KMS-11 (cell line): Measurements from ENCODE around the gene RPN2.

Experiments used
- H2AFZ ChIP-seq: fragments of 200-600 bp; sonication (generic); 2 replicates; pipeline ENCODE4 v1.6.1; 2016; ENCODE audit warnings: antibody characterized with exemption, mixed run types, low read depth
- H3K27ac ChIP-seq: fragments of 200-600 bp; sonication (generic); 2 replicates; pipeline ENCODE4 v1.6.1; 2016; ENCODE audit warnings: mild to moderate bottlenecking, mixed run types
- H3K27me3 ChIP-seq: fragments of 200-600 bp; sonication (generic); 2 replicates; pipeline ENCODE4 v1.6.1; 2017; ENCODE audit warnings: mild to moderate bottlenecking, low read depth, mixed run types, moderate library complexity; ENCODE audit not compliant: insufficient read depth
- H3K36me3 ChIP-seq: fragments of 200-600 bp; sonication (generic); 2 replicates; pipeline ENCODE4 v1.6.1; 2017; ENCODE audit warnings: mild to moderate bottlenecking, mixed run types; ENCODE audit not compliant: insufficient read depth
- H3K4me1 ChIP-seq: fragments of 200-600 bp; sonication (generic); 2 replicates; pipeline ENCODE4 v1.6.1; 2016; ENCODE audit warnings: mild to moderate bottlenecking, low read depth, mixed run types; ENCODE audit not compliant: poor library complexity, severe bottlenecking
- H3K4me2 ChIP-seq: fragments of 200-600 bp; sonication (generic); 2 replicates; pipeline ENCODE4 v1.7.0; 2016; ENCODE audit warnings: mild to moderate bottlenecking, mixed run types
- H3K4me3 ChIP-seq: fragments of 200-600 bp; sonication (generic); IDR thresholded peaks from 2 replicates; pipeline ENCODE4 v1.6.1; 2017; ENCODE audit warnings: low read depth, low read length, mixed read lengths; ENCODE audit not compliant: insufficient read depth
- H3K79me2 ChIP-seq: fragments of 200-600 bp; sonication (generic); 2 replicates; pipeline ENCODE4 v1.6.1; 2016; ENCODE audit warnings: low read depth, mixed run types; ENCODE audit not compliant: insufficient read depth
- H3K9ac ChIP-seq: fragments of 200-600 bp; sonication (generic); 2 replicates; pipeline ENCODE4 v1.6.1; 2016; ENCODE audit warnings: mild to moderate bottlenecking, mixed run types
- H4K20me1 ChIP-seq: fragments of 200-600 bp; sonication (generic); 2 replicates; pipeline ENCODE4 v1.6.1; 2016; ENCODE audit warnings: mild to moderate bottlenecking, mixed run types; ENCODE audit not compliant: insufficient read depth
- TF ChIP-seq, protein P1 (sequence below): fragments of 200-600 bp; sonication (generic); conservative IDR thresholded peaks from 2 replicates; pipeline ENCODE4 v1.6.1; 2017; ENCODE audit warnings: low read depth, mild to moderate bottlenecking, antibody characterized with exemption, low read length, moderate library complexity, mixed read lengths

RPN2 gene

DNA sequence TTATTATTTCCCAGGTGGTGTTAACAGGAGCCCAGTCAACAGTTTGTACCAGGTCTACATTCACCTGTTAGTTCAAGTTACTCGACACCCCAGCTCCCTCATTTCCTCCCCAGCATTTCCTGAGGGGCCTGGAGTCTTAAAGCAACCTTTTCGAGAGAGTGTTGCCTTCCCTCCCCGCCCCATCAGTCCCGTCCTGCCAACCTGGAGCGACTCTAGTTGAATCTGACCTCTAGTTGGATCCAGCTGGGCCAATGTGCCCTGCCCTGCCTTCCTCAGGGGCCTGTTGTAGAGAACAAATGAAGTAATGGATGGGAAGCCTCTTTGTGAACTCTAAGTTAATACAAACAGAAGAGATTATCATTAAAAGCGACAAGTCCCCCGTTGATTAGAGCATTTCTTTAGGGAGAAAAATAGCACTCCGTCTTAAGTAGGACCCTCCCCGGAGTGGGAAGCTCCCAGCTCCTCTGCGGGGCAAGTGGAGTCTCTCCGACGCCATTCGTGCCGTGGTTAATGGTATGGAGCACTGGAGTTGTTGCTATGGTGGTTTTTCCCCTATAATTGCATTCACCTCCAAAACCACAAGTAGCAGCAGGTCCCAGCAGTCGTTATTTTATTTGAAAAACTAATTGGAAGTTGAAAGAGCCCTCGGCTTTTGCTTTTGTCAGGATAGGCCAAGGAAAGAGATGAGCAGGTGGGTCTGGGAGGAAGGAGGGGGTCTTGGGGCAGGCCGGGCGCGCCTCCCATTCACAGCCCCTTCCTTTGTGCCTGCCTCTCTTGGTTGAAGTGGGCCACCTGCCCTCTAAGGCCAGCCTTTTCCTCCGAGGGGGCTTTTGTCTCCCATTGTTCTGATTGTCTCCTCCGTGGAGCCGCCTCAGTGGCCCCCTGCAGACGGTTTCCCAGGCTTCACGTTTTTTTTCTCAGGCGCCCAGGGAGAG, 66.4 kb downstream of the RPN2 start:
- no peak overlapping the region for H3K27ac ChIP-seq
- no peak overlapping the region for H3K9ac ChIP-seq
- TF ChIP-seq, protein P1, sequence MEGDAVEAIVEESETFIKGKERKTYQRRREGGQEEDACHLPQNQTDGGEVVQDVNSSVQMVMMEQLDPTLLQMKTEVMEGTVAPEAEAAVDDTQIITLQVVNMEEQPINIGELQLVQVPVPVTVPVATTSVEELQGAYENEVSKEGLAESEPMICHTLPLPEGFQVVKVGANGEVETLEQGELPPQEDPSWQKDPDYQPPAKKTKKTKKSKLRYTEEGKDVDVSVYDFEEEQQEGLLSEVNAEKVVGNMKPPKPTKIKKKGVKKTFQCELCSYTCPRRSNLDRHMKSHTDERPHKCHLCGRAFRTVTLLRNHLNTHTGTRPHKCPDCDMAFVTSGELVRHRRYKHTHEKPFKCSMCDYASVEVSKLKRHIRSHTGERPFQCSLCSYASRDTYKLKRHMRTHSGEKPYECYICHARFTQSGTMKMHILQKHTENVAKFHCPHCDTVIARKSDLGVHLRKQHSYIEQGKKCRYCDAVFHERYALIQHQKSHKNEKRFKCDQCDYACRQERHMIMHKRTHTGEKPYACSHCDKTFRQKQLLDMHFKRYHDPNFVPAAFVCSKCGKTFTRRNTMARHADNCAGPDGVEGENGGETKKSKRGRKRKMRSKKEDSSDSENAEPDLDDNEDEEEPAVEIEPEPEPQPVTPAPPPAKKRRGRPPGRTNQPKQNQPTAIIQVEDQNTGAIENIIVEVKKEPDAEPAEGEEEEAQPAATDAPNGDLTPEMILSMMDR: no peak
- no peaks in the 10 kb centered on the region for H3K79me2 ChIP-seq
- no peak overlapping the region for H3K4me2 ChIP-seq
- no peaks in the 10 kb centered on the region for H3K27me3 ChIP-seq
- no peaks in the 10 kb centered on the region for H3K4me1 ChIP-seq
- H3K36me3 ChIP-seq: peaks cover 11% of the 10 kb centered on the region; the same call in 1 of the 2 replicates
- H3K4me3 ChIP-seq: no peak overlapping the region
- no peaks in the 10 kb centered on the region for H4K20me1 ChIP-seq
- no peak overlapping the region for H2AFZ ChIP-seq

DNA sequence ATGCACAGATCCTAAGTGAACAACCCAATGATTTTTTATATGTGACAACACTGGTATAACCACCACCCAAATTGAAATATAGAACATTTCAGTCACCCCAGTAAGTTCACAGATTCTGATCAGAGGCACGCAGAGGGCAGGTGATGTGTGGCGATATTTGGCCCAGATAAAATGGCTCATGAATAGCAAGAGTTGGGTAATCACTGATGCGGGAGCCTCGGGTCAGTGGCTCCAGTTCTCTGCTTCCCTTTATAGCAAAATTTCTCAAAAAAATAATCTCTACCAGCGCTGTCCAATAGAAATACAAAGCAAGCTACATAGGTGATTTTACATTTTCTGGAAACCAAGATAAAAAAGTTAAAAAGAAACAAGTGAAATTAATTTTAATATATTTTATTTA, 67.6 kb downstream of the RPN2 start:
- Histone ChIP-seq H2AFZ (no peak overlapping the region), H3K4me2 (no peak overlapping the region), H3K4me1 (no peaks in the 10 kb centered on the region), H3K9ac (no peak overlapping the region), H3K27ac (no peak overlapping the region), H3K79me2 (no peaks in the 10 kb centered on the region), H3K27me3 (no peaks in the 10 kb centered on the region), H4K20me1 (no peaks in the 10 kb centered on the region), H3K36me3 (peaks cover 2% of the 10 kb centered on the region; the same call in 1 of the 2 replicates), H3K4me3 (no peak overlapping the region)
- TF ChIP-seq, protein P1: no peak

DNA sequence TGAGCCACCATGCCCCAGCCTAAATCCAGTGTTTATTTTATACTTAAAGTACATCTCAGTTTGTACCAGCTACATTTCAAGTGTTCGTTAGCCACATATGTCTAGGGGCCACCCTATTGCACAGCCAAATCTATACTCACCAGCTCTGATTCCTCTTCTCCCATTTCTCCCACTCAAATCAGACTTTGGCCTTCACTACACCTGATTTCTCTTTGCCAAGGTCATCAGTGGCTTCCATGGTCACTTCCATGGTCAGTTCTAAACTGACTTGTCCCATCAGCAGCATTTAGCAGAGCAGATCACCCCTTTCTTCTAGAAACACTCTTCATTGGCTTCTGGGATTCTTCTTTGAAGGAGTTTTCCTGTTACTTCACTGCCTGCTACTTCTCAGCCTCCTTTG, 68.4 kb downstream of the RPN2 start:
- Histone ChIP-seq H3K4me3 (no peak overlapping the region), H3K27ac (no peak overlapping the region), H3K79me2 (no peaks in the 10 kb centered on the region), H3K36me3 (no peaks in the 10 kb centered on the region; the same call in 1 of the 2 replicates), H3K27me3 (no peaks in the 10 kb centered on the region), H2AFZ (no peak overlapping the region), H3K4me2 (no peak overlapping the region), H3K4me1 (no peaks in the 10 kb centered on the region), H4K20me1 (no peaks in the 10 kb centered on the region), H3K9ac (no peak overlapping the region)
- TF ChIP-seq, protein P1: no peak

DNA sequence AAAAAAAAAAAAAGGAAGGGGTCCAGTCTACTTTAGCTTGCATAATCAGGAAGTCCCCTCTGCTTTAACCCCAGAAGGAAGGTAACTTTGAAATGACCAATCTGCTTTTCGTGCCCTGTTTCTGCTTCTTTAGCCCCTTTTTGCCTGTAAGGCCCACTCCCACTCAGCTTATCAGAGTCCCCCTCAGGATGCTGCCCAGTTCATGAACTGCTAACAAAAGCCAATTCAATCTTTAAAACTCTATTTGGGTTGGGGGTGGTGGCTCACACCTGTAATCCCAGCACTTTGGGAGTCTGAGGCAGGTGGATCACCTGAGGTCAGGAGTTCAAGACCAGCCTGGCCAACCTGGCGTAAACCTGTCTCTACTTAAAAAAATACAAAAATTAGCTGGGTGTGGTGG, 70.2 kb downstream of the RPN2 start:
- no peak overlapping the region for H3K27ac ChIP-seq
- no peaks in the 10 kb centered on the region for H3K4me1 ChIP-seq
- no peak overlapping the region for H3K4me3 ChIP-seq
- TF ChIP-seq, protein P1: no peak
- H3K4me2 ChIP-seq: no peak overlapping the region
- H2AFZ ChIP-seq: no peak overlapping the region
- no peak overlapping the region for H3K9ac ChIP-seq
- no peaks in the 10 kb centered on the region for H3K36me3 ChIP-seq
- H3K27me3 ChIP-seq: no peaks in the 10 kb centered on the region
- no peaks in the 10 kb centered on the region for H4K20me1 ChIP-seq
- H3K79me2 ChIP-seq: no peaks in the 10 kb centered on the region
